GM19035 (cell line): ENCODE data around the gene ANXA2R.
A peak's percentile ranks its signal among the peaks of the same experiment; 100 is the strongest.

ENCODE experiments used
- ATAC-seq: cut with Tn5 transposase; IDR thresholded peaks from one replicate; pipeline ENCODE4 v1.9.1; 2021; ENCODE audit not compliant: unreplicated experiment

The ANXA2R gene

DNA sequence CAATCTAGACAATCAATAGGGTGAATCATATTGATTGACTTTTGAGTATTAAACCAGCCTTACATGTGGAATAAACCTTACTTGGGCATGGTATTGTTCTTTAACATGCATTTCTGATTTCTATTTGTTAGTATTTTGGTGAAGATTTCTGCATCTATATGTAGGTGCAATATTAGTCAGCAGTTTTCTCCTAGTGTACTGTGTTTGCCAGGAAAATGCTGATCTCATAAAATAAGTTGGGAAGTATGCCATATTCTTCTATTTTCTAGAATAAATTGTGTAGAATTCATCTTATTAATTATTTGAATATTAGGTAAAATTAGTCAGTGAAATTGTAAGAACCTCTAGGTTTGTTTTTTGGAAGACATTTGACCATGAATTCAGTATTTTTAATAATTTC is 38.4 kb downstream of the ANXA2R start:
- no peak for ATAC-seq

DNA sequence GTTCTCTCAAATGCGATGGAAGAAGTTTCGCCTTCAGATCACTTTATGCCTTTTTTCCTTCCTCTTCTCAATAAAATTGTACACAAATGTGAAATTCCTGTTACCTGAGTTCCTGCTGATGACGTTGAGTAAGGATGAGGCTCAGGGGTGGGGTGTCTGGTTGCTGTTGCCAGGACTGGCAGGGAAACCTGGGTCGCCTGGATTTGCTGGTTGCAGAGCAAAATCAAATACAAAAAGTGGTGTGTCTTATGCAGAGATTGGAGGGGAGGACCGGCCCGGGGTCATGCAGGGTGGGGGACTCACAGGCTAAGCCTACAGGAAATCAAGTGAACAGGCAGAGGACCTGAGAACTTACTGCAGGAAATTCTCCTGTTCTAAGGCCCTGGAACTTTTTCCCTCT is 39.2 kb downstream of the ANXA2R start:
- ATAC-seq, result no peak

DNA sequence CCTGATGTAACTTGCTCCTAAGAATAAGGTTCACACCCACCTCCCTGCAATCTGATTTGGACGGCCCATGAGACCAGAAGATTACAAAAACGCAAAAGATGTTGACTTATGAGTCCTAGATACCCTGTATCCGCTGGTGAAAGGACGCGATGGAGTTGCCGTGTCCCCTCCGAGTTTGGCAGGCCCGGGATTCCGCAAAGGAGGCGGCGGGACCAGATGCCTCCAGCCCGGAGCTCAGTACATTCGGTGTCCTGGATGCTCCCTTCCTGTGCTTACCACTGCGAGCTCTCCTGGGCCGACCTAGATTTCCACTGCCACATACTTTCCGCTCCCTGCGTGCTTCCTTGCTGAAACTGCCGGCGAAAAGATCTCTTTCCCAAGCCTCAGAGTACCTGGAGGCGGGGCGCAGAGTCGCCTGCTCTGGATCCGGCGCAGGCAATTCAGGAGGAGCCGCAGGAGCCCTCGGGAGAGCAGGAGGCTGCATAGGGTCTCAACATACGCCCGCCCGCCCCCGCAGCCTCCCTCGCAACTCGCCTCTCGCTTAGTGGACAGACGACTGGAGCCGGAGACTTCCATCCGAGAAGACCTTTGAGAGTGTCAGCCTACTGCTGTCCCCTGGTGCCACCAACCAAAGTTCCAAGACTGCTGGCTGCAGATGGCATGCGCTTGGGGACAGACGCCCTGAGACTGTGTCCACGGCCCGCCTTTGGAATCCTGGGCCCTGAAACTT is 39.8 kb downstream of the ANXA2R start:
- ATAC-seq, result no peak

DNA sequence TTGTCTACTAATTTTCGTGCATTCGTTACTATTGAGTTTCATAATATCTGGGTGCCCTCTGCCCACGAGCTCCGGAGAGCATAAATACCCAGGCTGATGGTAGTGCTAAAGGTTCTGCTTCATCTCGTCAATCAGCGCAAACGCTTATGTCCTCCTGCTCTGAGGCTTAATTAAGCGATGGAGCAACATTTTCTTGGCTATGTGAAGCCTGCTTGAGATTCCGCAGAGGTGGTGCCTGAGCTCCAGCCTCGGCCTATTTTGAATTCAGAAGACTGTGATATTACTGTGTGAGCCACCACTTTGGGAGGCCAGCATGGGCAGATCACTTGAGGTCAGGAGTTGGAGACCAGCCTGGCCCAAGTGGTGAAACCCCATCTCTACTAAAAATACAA is 44.8 kb downstream of the ANXA2R start:
- ATAC-seq, result no peak

DNA sequence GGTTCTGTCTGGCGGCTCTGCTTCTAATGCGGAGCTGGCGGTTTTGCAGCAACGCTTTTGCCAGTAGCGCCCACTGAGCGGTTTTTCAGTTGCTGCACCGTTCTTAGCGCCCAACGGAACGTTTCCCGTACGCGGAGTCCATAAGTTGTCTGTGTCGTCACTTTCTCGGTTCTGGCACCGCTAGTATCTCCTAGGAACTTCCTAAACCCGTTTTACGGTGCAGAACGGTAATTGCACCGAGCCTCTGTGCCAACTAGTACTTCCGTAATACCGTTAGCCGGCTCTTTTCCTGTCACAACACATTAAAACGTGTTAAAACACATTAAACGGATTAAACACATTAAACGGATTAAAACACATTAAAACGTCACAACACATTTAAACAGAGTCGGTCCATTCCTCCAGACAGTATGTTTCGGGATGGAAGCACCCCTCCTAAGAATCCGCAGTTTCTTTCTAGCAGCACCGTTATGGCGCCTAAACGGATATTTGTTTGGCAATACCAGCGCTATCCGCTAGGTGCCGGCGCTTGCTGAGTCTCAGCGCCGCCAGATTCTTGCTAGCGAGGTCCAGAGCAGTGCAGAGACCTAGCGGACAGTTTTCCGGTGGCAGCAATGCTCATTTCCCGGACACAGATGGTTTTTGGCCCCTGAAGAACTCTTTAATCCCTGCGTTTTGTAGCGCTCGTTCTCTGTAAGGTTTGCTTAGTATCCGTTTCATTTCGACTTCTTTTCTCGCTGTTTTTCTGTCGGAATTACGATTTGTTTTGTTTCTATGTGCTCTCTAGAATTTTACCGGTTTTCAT is 45.4 kb downstream of the ANXA2R start:
- peak; percentile 59 for ATAC-seq

DNA sequence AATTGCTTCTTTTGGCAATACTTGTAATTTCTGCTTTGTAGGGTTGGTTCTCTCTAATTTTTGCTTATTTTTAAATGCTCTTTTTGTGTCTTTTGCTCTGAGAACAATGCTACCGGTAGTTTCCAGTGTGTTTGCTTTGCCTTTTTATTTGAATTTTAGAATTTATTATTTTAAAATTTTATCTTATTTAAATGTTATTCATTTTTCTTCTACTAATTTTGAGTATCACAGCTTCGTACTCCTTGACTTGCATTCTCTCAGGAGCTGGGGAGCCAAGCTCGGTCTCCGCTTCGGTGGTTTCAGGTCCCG is 45.9 kb downstream of the ANXA2R start:
- no peak for ATAC-seq

DNA sequence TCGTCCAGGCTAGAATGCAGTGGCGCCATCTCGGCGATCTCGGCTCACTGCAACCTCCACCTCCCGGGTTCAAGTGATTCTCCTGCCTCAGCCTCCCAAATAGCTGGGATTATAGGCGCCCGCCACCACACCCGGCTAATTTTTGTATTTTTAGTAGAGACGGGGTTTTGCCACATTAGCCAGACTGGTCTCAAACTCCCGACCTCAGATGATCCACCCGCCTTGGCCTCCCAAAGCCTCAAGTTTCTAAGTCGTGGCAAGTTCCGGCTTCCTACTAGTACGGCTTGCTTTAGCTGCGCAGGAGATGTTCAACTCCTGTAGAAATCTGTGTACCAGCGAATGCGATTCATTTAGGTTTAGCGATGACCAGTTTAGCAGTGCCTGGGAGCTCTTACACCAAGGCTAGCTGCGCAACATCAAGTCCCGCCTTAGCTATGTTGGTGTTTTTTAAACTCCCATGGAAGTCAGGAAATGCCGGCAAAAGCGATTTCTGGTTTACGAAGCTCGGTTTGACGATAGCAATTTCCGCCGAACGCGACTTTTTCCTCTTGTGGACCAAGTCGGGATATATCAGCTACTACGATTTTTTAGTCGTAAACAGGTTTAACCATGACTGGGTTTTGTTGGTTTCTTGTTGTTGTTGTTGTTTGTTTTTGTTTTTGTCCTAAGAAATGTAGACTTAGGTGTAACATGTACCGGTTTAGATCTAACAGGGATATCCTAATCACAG is 46.4 kb downstream of the ANXA2R start:
- peak; percentile 4 for ATAC-seq

DNA sequence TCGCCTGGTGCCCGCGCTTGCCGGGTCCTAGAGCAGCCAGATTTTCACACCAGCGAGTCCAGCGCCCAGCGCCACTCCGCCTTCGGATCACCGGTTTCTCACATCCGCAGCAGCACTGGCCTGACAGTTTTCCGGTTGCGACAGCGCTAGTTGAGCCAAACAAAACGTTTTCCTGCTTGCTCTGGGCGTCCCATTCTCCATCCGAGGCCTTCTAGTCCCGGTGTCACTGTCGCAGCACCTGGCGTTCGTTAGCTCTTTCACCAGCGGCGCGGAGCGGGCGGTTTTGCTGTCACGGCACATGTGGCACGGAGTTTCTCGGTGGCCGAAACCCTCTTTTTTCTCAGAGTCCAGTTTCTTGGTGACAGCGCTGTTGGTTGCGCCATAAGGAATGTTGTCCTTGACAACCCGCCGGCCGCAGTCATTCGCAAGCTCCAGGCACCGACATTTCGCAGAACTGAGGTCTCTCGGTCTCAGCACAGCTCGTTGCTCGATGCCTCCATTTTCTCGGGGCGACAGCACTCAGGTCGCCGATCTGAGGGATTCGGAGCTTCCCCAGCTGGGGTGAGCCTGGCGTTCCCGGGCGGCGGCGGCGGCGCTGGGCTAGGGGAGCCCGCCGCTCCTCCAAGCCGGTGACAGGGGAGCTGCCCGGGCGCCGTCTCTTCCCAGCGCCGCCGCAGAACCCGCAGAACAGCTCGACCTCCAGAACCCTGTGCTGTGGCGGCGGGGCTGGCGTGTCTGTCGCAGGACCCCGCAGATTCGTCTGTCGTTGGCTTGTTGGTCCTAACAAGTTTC is 47.8 kb downstream of the ANXA2R start:
- peak; percentile 40 for ATAC-seq

DNA sequence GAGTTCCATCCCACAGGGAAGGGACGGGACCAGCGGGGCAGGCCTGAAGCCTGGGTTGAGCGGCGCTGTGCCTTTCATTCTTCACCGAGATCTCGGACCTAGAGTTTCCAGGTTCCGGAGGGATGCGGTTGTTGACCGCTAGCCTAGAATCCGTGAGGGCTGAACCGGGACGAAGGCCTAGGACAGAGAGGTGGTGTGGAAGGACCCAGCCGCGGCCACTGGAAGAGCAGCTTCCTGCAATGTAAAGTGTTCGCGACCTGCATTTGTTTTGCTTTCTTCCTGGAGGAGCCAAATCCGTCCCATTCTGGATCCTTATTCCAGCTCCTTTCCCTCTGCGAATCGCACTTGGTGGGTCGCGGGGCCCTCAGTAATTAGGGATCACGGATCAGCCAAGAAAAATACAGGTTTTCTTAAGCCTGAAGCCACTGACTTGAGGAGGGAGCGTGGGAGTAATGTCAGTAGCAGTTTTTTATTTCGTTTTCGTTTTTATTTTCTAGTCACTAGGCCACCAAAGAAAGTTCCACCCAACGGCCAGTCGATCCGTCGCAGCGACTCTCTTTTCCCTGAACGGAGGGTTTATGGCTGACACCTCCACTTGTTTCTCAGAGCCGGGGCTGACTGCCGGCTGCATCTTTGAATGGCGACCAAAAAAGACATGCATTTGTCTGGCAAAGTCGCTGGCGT is 48.6 kb downstream of the ANXA2R start:
- ATAC-seq, result peak; percentile 30

DNA sequence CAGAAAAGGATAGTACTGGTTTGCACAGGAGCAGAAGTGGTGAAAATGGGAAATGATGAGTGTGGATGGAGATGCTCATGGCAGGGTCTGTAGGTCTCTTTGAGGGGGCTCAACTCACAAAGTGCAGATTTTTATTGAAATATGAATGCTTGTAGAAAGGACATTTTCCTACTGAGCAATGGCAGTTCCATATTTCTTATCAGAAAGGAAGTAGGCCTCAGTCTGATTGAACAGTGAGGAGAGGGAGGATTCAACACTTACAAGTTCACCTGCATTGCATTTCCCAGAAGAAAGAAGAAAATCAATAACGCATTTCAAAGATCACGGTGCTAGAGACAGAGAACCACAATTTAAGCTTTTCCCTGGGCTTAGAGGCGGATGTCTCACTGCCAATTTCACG is 49.2 kb downstream of the ANXA2R start:
- no peak for ATAC-seq
